ENCODE measurements around the gene CABP5. TPM values are rescaled to one million over a fixed set of nuclear protein-coding genes. Genes with fewer than 3 reads are reported as not detected.
"Not testable (repeated sequence)": the region's sequence is repeated elsewhere in the genome, so short reads cannot be mapped to it uniquely, and the experiment has no call there.

CABP5 gene
- 0.47 TPM in 1 of 2 replicates, not detected in the other for total RNA-seq (2014; rRNA removed; shearing (Covaris generic))

DNA sequence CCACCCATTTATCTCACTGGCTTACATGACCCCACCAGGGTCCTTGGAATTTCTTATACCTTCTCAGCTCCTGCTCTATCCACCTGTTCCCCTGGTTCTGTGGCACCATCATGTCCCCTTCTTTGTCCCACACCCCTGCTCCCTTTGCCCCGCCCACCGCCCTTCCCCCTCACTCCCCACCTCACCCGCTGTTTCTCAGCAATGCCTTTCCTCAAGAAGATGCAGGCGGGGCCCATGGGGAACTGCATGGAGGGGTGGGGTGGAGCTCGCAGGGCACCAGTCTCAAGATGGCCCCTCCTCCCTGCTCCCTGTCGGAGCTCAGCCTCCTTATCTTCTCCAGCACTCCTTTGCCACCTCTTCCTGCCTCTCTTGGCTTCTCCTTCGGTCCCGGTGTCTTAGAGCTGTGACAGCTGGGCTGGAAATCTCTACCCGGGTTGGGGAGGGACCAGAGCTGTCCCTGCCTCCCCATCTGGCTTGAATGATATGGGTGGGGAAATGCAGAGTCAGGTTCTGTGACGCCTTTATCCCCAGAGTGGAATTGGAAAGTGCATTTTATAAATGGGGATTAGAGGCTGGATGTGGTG is at the start of gene CABP5:
TSS of gene CABP5 (minus strand) at position 405 of the 584 bp plus-strand sequence. CDS start at position 248, 157 bp downstream.
- DNase-seq (ENCODE audit: low spot score): no peak

DNA sequence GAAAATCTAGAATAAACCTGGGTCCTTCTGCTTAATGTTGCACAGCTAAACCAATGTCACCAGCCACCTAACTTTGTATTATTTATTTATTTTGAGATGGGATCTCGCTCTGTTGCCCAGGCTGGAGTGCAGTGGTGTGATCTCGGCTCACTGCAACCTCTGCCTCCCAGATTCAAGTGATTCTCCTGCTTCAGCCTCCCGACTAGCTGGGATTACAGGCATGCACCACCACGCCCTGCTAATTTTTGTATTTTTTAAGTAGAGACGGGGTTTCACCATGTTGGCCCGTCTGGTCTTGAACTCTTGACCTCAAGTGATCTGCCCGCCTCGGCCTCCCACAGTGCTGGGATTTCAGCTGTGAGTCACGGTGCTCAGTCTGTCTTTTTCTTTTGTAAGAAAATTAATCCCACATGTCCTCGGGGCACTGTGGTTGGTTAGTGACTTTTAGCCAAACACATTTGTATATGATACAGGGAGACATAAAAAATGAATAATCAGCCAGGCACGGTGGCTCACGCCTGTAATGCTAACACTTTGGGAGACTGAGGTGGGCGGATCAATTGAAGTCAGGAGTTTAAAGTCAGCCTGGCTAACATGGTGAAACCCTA is 47.3 kb upstream of the CABP5 start:
- DNase-seq (ENCODE audit: low spot score): peak; percentile 95

GRCh38 chr19:48090281-48090802 is 46.5 kb upstream of the CABP5 start:
- peak; percentile 88 for DNase-seq (ENCODE audit: low spot score)

DNA sequence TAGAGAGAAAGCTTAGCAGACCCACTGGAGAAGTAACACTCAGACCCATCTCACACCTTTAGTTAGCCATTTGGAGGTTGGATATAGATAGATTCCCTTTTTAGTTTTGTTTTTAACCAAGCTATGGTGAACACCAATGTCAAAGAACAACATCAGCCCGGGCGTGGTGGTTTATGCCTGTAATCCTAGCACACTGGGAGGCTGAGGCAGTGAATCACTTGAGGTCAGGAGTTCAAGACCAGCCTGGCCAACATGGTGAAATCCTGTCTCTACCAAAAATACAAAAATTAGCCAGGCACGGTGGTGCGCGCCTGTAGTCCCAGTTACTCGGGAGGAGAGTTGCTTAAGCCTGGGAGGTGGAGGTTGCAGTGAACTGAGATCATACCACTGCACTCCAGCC is 45.1 kb upstream of the CABP5 start:
- not testable (repeated sequence) for DNase-seq (ENCODE audit: low spot score)

DNA sequence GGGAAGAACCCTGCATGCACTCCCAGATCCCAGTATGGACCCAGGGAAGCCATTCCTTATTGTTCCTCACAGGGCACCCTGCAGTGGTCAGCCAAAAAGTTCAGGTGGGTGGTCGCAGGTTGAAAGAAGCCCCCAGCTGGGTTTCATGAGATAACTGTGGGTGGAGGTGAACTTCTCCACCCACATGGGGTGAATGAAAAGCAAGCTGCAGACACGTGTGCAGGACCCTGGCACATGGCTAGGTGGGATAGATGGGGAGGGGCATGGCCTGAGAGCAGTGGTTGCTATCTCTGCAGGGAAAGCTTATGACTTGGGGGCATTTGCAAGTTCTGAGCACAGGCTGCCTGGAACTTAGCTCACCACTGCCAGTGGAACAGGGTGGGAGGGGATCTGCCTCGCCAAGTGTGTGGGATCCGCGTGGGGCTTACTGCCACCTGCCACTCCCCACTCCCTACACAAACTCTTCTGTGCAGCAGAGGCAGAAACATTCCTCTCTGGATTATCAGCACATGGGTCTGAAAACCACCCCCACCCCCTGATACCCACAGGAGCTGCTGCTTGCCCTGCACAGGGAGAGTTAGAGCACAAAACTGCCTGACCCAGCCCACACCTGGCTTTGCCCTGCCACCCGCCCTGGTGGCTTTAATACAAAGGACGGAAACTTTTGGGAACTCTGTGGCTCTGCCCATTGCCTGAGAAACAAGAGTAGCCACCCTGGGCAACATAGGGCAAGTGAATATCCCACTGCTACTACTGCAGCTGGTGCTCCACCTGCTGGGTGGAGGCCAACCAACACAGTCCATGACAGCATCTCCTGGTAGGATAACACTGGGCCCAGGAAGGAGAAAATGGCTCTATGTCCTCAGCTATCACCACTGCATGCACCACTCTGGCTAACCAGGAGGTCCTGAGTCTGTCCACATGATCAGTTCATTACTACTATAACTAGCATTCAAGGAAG is 42.3 kb upstream of the CABP5 start:
- DNase-seq (ENCODE audit: low spot score): no peak

DNA sequence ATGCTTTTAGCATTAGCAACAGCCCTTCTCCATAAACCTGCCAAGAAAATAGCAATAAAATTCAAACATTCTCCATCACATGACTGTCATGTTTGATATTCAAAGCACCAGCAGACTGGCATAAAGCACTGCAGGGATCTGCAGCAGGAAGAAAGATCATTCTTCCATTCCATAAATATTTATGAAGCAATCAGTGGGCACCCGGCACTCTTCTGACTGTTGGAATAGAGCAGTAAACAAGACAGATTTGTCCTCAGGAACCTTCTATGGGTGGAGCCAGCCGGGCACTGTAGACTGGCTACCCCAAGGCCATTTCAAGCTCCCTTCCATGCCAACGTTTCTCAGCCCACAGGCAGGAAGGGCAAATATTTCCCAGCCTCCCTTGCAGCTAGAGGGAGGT is 41.2 kb upstream of the CABP5 start:
- peak; percentile 40 for DNase-seq (ENCODE audit: low spot score)

DNA sequence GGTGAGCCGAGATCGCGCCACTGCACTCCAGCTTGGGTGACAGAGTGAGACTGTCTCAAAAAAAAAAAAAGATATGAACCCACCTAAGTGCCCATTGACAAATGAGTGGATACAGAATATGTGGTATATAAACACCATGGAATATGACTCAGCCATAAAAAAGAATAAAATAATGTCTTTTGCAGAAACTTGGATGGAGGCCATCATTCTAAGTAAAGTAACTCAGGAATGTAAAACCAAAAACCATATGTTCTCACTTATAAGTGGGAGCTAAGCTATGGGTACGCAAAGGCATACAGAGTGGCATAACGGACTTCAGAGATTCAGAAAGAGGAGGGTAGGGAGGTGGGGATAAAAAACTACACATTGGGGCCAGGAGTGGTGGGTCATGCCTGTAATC is 37.2 kb upstream of the CABP5 start:
- no peak for DNase-seq (ENCODE audit: low spot score)

DNA sequence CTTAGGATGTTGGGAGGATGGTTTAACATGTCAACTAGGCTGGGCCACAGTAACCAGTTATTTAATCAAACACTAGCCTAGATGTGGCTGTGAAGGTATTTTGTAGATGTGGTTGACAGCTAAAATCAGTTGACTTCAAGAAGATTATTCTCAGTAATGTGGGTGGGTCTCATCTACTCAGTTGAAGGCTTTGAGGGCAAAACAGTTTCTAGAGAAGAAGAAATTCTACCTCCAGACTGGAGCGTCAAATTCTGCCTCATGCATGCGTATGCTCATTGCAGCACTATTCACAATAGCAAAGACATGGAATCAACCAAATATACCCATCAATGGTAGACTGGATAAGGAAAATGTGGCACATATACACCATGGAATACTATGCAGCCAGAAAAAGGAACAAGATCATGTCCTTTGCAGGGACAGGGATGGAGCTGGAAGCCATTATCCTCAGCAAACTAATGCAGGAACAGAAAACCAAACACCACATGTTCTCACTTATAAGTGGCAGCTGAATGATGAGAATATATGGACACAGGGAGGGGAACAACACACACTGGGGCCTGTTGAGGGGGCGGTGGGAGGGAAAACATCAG is 26.4 kb upstream of the CABP5 start:
- not testable (repeated sequence) for DNase-seq (ENCODE audit: low spot score)

DNA sequence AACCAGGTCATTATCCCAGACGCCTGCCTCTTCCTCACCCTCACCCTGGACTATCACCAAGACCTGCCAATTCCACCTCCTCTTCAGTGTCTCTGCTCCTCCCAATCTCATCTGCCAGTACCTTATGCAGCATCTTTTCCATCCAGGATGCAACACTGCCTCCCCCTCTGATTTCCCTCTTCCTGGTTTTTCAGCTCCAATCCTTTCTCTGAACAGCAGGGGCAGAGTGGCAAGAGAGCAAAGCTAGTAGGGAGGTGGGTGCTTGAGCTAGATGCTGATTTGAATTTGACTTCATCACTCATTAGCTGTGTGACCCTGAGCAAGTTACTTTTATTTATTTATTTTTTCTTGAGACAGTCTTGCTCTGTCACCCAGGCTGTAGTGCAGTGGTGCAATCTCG is 25.6 kb upstream of the CABP5 start:
- DNase-seq (ENCODE audit: low spot score): no peak

- DNase-seq (ENCODE audit: low spot score): no peak
These were observed 20.6 kb upstream of the CABP5 start for GRCh38 chr19:48064509-48064908.

DNA sequence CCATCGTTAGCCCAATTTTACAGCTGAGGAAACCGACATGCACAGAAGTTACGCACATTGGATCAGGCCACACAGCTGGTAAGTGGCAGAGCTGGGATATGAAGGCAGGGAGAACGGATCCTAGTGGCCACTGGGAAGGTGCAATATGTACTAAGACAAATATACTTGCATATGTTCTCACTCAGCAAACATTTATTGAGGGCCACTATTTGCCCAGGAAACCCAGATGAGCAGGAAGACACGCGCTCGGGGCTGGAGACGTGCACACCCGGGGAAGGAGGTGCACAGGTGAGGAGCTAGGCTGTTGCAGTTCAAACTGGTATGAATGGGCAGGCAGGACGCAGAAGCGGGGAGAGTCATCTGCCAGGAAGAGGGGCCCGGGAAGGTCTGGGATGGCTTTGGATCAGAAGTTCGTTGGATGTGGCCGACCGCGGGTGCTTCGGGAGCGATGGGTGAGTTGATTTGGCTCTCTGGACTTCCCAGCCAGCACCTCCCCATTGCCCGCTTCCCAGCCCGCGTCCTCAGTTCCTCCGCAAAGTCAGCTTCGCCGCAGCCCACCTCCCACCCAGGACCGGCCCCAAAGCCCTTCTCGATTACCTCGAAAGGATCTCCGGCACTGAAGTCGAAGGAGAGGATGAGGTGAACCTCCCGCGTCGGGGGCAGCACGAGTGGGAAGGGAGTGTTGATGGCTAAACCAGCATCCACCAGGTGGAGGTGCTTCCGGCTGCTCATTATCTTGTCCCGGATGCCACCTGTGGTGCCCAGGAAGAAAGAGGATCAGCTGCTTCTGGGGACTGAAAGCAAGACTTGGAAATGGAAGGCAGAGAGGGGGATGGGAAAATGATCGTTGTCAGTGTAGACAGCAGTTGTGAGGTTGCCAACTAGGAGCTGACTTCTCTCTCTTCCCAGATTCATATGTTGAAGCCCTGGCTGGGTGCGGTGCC is 17.8 kb upstream of the CABP5 start:
- DNase-seq (ENCODE audit: low spot score): no peak

- DNase-seq (ENCODE audit: low spot score): no peak
These were observed 16.5 kb upstream of the CABP5 start for GRCh38 chr19:48060381-48060780.

DNA sequence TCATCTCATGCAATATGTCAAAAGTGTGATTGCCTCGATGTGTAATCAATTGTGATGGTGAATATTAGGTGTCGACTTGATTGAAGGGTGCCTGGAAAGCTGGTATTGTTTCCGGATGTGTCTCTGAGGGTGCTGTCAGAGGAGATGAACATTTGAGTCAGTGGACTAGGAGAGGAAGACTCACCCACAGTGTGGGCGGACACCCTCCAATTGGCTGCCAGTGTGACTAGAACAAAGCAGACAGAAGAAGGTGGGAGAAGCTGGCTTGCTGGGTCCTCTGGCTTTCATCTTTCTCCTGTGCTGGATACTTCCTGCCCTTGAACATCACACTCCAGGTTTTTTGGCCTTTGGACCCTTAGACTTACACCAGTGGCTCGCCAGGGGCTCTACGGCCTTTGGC is 15.5 kb upstream of the CABP5 start:
- DNase-seq (ENCODE audit: low spot score): no peak

DNA sequence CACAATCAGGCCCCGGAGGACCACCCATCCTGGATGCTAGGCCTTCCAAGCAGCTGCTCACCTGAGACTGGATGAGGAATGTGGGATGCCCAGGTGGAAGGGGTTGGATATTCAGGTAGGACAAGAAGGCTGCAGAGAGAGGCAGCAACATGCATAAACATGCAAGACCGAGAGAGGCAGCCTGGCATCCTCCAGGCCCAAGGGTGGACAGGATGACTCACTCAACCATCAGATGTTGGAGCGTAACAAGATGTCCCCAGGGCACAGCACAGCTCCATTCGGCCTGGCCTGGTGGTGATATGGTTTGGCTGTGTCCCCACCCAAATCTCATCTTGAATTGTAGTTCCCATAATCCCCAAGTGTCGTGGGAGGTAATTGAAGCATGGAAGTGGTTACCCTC is 10.0 kb upstream of the CABP5 start:
- DNase-seq (ENCODE audit: low spot score): peak; percentile 24

GRCh38 chr19:48053076-48053475 is 9.2 kb upstream of the CABP5 start:
- no peak for DNase-seq (ENCODE audit: low spot score)

DNA sequence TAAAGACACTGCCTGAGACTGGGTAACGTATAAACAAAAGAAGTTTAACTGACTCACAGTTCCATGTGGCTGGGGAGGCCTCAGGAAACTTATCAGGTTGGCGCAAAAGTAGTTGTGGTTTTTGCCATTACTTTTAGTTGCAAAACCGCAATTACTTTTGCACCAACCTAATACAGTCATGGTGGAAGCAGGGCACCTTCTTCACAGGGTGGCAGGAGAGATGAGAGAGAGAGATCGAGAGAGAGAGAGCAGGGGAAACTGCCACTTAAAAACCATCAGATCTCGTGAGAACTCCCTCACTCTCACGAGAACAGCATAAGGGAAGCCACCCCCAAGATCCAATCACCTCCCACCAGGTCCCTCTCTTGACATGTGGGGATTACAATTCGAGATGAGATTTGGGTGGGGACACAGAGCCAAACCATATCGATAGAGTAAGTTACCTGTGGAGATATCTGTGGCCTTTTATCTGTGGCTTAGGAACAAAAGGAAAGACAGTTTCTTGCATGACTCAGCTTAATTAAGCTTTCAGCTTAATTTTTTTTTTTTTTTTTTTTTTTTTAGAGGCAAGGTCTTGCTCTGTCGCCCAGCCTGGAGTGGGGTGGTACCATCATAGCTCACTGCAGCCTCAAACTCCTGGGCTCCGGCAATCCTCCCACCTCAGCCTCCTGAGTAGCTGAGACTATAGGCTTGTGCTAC is 7.6 kb upstream of the CABP5 start:
- peak; percentile 23 for DNase-seq (ENCODE audit: low spot score)

GRCh38 chr19:48044561-48044960 is 682 bp upstream of the CABP5 start:
- DNase-seq (ENCODE audit: low spot score): no peak

DNA sequence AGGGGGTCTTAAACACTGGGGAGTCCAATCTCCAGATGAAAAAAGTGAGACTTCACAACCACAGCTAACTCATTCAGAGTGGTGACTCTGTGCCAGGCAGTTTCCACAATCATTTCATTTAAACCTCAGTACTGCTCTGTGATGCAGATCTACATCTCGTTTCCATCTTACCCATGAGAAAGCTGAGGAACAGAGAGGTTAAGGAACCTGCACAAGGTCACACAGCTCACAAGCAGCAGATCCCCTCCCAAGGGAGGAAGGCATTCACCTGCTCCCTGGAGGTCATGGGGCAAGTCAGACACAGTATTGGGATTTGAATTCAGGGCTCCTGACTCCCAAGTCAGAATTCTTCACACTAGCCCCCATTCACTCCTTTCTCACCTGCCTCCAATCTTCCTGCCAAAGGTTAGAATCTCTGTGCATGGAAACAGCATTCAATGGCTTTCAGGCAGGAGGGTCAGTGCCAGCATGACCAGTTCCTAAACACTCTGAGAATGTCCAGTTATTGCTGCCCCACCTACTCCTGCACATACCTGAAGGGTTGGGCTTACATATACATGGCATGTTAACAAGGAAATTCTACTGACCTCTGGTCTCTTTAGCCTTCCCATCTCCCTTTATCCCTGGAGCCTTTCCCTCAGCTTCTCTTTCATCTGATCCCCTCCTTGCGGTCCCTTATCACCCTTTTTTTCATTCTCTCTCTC is 1.9 kb downstream of the CABP5 start:
- DNase-seq (ENCODE audit: low spot score): no peak

DNA sequence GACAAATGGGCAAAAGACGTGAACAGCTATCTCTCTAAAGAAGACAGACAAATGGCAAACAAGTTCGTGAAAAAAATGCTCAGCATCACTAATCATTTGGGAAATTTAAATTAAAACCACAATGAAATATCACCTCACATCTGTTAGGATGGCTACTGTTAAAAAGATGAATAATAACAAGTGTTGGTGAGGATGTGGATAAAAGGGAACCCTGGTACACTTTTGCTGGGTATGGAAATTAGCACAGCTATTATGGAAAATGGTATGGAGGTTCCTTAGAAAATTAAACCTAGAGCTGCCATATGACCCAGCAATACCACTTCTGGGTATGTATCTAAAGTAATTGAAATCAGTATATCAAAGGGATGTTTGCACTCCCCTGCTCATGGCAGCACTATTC is 7.1 kb downstream of the CABP5 start:
- DNase-seq (ENCODE audit: low spot score): no peak

DNA sequence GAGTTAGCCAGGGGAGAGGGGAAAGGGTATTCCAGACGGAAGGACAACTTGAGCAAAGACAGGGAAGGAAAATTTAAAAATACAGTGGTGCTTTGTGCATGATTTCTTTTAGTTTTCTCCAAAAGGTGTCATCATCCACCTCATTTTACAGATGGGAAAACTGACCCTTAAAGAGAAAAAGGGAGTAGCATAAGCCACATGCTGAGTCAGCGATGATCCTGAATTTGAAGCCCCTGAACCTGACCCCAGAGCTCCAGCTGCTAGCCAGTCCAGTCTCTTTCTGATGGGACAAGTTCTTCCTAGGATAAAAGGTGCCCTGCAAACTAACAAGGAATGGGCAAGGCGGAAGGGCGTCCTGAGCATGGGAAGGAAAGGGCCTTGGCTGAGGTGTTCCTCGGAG is 10.3 kb downstream of the CABP5 start:
- no peak for DNase-seq (ENCODE audit: low spot score)

All from H4 (cell line).